Measurements from ENCODE around the gene ARHGAP31.
"Not testable (repeated sequence)": the region's sequence is repeated elsewhere in the genome, so short reads cannot be mapped to it uniquely, and the experiment has no call there.

The ARHGAP31 gene

GRCh38 chr3:119259821-119260220 lies 34.4 kb upstream of the ARHGAP31 start:
- H3K27ac ChIP-seq: no peak overlapping the region
- DNase-seq (ENCODE audit: low spot score): no peak
- ChIA-PET CTCF (no interaction called here), POLR2A (ENCODE audit: low non-redundant PET) (no interaction called here)
- TF ChIP-seq, protein P1, sequence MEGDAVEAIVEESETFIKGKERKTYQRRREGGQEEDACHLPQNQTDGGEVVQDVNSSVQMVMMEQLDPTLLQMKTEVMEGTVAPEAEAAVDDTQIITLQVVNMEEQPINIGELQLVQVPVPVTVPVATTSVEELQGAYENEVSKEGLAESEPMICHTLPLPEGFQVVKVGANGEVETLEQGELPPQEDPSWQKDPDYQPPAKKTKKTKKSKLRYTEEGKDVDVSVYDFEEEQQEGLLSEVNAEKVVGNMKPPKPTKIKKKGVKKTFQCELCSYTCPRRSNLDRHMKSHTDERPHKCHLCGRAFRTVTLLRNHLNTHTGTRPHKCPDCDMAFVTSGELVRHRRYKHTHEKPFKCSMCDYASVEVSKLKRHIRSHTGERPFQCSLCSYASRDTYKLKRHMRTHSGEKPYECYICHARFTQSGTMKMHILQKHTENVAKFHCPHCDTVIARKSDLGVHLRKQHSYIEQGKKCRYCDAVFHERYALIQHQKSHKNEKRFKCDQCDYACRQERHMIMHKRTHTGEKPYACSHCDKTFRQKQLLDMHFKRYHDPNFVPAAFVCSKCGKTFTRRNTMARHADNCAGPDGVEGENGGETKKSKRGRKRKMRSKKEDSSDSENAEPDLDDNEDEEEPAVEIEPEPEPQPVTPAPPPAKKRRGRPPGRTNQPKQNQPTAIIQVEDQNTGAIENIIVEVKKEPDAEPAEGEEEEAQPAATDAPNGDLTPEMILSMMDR (conservative IDR thresholded peaks at IDR 0.05; ENCODE audit: low read depth): no peak

- POLR2A ChIA-PET (ENCODE audit: low non-redundant PET): no interaction called here
- TF ChIP-seq, protein P1 (conservative IDR thresholded peaks at IDR 0.05; ENCODE audit: low read depth): no peak
- CTCF ChIA-PET: interaction anchor here (0.8 kb wide), 1 partner anchor 39 kb away, joined by 3 read pairs; no protein-coding TSS in a partner anchor
- no peak for DNase-seq (ENCODE audit: low spot score)
- no peak overlapping the region for H3K27ac ChIP-seq
Observed at GRCh38 chr3:119261055-119261454, 33.1 kb upstream of the ARHGAP31 start.

- POLR2A ChIA-PET (ENCODE audit: low non-redundant PET): not testable (repeated sequence)
Observed at GRCh38 chr3:119270212-119270611, 24.0 kb upstream of the ARHGAP31 start.

GRCh38 chr3:119276680-119277079 lies 17.5 kb upstream of the ARHGAP31 start:
- TF ChIP-seq, protein P1 (conservative IDR thresholded peaks at IDR 0.05; ENCODE audit: low read depth): no peak
- no peak for DNase-seq (ENCODE audit: low spot score)
- H3K27ac ChIP-seq: no peak overlapping the region
- ChIA-PET POLR2A (ENCODE audit: low non-redundant PET) (no interaction called here), CTCF (no interaction called here)

More at GRCh38 chr3:119270212-119270611, 24.0 kb upstream of the ARHGAP31 start:
- CTCF ChIA-PET: interaction anchor here (0.6 kb wide), 1 partner anchor 690 kb away, joined by 3 read pairs; no protein-coding TSS in a partner anchor
- DNase-seq (ENCODE audit: low spot score); H3K27ac ChIP-seq: not testable (repeated sequence)

DNA sequence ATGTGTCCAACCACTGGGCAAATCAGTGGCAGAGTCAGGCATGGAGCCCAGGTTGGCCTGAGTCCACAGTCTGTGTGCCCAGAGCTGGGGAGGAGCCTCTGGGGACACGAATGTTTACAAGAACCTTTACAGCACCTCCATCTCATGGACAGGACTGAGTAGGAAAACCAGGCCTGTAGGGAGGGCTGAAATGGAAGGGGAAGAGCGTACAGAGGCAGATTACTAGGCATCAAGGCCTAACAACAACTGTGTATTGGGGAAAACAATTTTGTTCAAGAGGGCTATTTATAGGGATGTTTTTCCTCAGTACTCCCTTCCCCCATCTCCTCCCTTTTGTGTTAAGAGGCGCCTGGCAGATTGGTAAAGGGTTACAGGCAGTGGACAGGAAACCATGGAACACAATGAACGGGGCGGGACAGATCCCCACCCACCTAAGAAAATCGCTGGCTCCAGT lies 15.1 kb upstream of the ARHGAP31 start:
- H3K27ac ChIP-seq: no peak overlapping the region
- TF ChIP-seq, protein P1 (conservative IDR thresholded peaks at IDR 0.05; ENCODE audit: low read depth): no peak
- ChIA-PET CTCF (interaction anchor here (0.6 kb wide), 1 partner anchor 38 kb away, joined by 3 read pairs; no protein-coding TSS in a partner anchor), POLR2A (ENCODE audit: low non-redundant PET) (no interaction called here)
- DNase-seq (ENCODE audit: low spot score): no peak

- ChIA-PET CTCF (interaction anchor here (0.6 to 0.7 kb wide), 2 partner anchors 38 to 269 kb away, joined by 3 read pairs; no protein-coding TSS in a partner anchor), POLR2A (ENCODE audit: low non-redundant PET) (no interaction called here)
- DNase-seq (ENCODE audit: low spot score): no peak
- TF ChIP-seq, protein P1 (conservative IDR thresholded peaks at IDR 0.05; ENCODE audit: low read depth): no peak
- no peak overlapping the region for H3K27ac ChIP-seq
Observed at GRCh38 chr3:119279584-119280243, 14.5 kb upstream of the ARHGAP31 start.

DNA sequence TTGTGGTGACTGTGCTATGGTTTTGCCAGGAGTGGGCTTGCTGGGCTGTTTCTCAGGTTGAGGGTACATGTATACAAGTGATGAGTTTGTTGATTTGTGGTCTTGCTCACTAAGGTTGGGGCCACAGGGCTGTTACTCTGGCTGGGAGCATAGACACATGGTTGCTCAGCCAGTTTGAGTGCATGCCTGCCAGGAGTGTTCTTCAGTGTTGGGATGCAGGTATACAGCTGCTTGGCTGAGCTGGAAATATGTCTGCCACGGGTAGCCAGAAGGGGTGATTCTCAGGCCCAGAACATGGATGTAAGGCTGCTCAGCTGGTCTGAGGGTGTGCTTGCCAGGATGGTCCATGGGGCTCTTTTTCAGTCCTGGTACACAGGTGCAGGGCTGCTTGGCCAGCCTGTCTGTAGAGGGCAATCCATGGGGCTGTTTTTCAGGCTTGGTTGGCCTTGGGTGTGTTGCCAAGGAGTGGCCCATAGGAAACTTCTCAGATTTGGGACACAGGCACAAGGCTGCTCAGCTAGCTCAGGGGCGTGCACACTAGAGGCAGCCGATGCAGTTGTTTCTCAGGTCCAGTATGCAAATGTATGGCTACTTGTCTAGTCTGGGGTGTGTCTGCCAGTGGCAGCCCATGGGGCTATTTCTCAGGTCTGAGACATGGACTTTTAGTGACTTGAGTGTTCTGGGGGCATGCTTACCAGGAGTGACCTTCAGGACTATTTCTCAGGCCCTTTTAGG lies 5.3 kb upstream of the ARHGAP31 start:
- ChIA-PET CTCF (no interaction called here), POLR2A (ENCODE audit: low non-redundant PET) (no interaction called here)
- DNase-seq (ENCODE audit: low spot score): no peak
- TF ChIP-seq, protein P1 (conservative IDR thresholded peaks at IDR 0.05; ENCODE audit: low read depth): no peak
- H3K27ac ChIP-seq: no peak overlapping the region

Data from RWPE1 (cell line).